Measurements from ENCODE around the gene TRAF1.
A peak's percentile ranks its signal among the peaks of the same experiment; 100 is the strongest.

TRAF1 gene

GRCh38 chr9:120940573-120940972 lies 14.0 kb upstream of the TRAF1 start:
- no peak for DNase-seq

- no peak for DNase-seq
Observed at GRCh38 chr9:120938851-120939250, 12.3 kb upstream of the TRAF1 start.

DNA sequence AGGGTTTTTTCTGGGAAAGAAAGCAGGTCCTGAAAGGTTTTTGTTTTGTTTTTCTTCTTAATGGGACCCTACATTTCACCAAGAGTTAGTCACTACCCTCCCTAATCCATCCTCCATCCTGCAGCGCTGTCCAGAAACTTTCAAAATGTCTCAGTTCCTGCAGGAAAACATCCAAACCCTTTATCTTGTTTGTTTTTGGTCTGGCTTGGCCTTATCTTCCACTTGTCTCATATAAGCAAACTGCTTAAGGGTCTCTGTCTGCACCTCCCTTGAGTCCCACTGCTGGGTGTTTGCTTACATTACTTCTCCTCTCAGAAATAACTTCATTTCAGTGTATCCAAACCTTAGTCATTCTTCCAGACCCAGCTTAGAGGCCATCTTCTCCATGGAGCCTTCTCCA lies 11.0 kb upstream of the TRAF1 start:
- DNase-seq: no peak

- no peak for DNase-seq
Observed at GRCh38 chr9:120937127-120937526, 10.5 kb upstream of the TRAF1 start.

GRCh38 chr9:120936764-120937122 lies 10.1 kb upstream of the TRAF1 start:
- no peak for DNase-seq

GRCh38 chr9:120936011-120936763 lies 9.6 kb upstream of the TRAF1 start:
- peak; percentile 88 for DNase-seq

GRCh38 chr9:120935383-120935857 lies 8.8 kb upstream of the TRAF1 start:
- DNase-seq: no peak

- DNase-seq: no peak
Observed at GRCh38 chr9:120934281-120934680, 7.7 kb upstream of the TRAF1 start.

DNA sequence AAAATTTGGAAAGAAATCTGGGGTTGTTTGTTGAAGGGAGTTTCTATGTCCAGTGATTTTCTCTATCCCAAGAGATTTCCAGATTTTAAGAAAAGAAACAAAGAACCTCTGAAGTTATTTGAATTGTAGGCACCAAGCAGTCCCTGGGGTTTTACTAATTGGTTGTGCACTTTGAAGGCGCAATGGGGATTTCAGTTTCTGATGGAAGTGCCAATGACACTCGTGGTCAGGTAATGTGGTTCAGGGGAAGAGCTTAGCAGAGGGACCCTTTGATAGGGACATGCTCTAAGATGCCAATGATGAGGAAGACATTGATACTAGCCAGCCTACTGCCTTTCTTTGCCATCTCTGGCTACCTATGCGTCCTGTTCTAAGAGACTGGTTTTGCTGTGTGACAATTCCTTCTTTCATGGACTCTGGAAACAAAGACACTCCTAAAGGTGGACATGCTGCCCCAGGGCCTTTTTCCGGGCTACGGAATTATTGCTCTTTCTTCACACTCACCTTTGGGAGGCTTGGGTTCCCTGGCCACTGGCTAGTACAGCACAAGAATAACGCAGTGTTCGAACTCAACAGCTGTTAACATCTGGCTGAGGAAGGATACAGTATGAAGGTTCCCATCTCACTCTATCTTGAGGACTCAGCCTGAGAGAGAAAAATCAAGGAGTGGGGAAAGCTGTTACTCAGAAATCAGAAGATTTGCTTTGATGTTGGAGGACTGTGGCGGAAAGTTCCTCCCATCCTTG lies 6.9 kb upstream of the TRAF1 start:
- DNase-seq: no peak

DNA sequence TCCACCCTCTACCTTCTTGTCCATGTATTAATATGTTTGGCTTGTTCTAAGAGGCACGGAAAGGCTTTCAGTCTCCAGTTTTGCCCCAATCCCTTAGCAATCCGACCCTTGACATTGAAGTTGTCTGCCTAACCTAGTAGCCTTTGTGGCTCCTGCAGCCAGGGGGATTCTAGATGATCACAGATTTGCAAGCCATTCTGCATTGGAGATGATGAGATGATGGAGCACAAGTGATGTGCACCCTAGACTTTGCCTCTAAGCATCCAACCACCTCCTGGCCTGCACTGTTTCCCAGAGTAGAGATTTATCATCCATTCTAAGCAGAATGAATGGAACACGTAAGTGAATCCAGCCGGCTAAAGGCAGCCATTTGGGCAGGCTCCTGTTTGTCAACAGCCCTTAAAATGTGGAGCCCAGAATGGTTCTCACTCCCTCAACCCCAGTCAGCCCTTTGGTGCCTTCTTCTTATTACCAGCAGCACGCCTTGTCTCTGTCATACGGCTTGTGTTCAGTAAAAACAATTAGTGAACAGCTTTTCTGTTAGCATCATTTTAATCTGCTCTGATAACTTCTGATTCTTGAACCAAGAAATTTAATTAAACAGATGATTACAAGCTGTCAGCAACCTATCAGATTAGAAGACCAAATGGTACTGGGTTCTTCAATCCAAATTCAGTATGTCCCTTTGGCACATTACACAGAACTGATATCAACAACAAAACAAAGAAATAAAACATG lies 5.7 kb upstream of the TRAF1 start:
- no peak for DNase-seq

DNA sequence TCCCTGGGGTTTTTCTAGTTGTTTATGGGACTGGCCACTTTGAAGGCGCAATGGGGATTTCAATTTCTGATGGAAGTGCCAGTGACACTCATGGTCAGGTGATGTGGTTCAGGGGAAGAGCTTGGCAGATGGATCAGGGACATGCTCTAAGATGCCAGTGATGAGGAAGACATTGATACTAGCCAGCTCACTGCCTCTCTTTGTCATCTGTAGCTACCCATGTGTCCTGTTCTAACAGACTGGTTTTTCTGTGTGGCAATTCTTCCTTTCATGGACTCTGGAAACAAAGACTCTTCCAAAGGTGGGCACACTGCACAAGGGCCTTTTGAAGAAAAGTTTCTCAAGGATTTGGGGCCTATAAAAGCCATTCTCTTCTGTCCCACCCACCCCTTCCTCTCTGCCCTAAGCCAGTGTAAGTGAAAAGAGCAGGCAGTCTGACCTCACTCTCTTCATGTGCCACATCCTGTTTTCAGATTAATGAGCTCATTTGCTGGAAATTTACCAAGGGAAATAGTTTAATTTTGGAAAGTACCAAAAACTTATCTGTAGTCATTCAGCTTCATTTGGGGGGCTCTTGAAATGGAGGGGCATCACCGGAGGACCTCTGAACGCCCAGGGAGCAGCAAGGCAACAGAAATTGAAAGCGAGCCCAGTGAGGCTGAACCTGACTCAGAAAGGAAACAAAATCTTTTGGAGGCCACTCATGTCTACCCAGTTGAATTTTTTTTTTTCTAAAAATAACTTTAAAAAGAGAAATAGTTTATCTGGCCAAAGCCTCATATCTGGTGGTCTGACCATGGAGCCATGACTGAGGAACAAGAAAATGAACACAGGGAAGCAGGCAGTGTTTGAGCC lies 4.9 kb upstream of the TRAF1 start:
- peak; percentile 72 for DNase-seq

- no peak for DNase-seq
Observed at GRCh38 chr9:120929229-120929791, 2.7 kb upstream of the TRAF1 start.

GRCh38 chr9:120928483-120929228 lies 2.1 kb upstream of the TRAF1 start:
- peak; percentile 70 for DNase-seq

DNA sequence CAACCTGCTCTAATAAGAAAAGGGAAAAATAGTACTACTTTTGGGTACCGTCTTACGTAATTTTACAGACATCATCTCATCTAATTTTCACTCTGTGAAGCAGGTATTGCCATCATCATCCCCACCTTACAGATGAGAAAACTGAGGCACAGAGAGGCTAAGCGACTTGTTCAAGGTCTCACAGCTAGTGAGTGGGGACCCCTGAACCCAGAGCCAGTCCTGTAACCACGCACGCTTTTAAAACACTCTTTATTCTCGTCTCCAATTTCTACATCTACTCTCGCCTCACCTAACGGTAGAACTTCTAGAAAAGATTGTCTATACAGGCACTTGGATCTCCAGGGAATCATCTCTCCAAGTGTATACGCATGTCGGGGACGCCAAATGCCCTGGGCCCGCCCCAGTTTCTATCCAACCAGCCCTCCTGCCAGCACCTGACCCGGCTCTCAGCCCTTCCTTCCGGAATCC lies 1.5 kb upstream of the TRAF1 start:
- DNase-seq: no peak

DNA sequence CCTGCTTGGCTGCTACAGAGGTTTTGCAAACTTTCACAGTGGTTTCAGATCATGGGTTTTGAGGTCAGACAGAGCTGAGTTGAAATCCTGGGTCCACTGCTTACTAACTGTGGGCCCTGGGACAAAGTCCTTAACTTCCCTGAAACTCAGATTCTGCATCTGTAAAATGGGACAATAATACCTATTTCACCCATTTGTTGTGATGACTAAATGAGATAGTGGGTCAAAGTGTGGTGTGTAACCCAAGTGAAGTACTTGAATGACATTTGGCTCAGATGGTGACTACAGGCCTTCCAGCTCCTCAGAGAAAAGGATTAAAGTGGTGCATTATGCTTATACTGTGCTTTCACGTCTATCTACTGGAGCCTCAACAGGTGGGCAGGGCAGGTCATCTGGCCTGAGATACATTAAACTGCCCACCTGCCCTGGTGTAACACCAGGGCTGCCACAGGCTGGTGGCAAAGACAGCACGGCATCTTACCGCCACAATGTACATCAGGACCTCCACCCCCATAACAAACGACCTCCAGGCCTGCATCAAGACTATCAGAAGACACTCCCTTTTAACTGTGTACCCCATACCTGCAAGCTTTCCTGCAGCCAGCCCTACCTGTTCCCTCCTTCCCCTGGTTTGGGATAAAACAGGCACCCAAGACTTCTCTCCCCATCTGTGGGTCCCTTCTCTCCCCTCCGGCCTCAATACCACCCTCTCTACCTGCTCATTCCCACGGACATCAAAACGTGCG lies 846 bp upstream of the TRAF1 start:
- no peak for DNase-seq

DNA sequence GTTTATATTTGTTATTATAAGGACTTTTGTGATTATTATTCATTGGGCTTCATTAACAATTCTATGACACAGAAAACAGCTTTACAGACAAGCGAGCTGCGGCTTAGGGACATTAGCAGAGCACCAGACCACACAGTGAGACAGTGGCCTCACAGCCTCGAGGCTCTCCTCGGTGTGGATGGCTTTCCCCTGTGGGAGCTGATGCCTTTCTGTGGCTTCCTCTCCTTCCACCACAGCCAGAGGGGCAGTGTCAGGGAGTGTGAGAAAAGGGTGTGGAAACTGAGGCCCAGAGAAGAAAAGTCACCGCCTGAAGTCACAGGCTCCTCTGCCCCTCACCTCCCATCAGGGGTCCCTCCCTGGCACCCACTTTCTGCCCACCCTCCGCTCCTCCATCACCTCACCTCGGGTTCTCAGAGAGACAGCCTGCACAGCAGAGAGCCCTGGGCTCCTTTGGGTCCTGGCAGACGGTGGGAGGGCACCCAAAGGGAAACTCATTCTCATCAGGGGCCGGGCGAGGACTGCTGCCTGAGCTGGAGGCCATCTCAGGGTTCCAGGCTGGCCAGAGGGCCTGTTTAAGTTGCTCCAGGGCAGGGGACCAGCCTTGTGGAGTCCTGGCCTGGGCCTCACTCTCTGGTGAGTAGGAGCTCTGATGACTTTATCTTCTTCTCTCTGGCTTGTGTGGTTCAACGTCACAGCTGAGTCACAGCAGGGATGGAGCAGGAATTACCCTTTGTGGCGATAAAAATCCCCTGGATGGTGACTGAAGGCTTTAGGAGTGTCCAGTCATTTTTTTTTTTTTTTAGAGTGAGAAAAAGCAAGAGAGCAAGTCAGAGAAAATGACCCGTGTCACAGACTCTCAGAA lies 830 bp downstream of the TRAF1 start:
- DNase-seq: peak; percentile 92

- no peak for DNase-seq
Observed at GRCh38 chr9:120924698-120925534, 1.7 kb downstream of the TRAF1 start.

- DNase-seq: no peak
Observed at GRCh38 chr9:120923620-120924328, 2.8 kb downstream of the TRAF1 start.
